C4-2B (cell line): ENCODE results near the gene UBA1.

Experiments
- ZFX ChIP-seq: fragments of 450-650 bp; IDR thresholded peaks from 2 replicates; pipeline ENCODE4 v1.6.1; 2017
- TF ChIP-seq, protein P1 (sequence below): fragments of 450-650 bp; conservative IDR thresholded peaks from 2 replicates; pipeline ENCODE4 v1.5.1; 2017; ENCODE audit warnings: mild to moderate bottlenecking

DNA sequence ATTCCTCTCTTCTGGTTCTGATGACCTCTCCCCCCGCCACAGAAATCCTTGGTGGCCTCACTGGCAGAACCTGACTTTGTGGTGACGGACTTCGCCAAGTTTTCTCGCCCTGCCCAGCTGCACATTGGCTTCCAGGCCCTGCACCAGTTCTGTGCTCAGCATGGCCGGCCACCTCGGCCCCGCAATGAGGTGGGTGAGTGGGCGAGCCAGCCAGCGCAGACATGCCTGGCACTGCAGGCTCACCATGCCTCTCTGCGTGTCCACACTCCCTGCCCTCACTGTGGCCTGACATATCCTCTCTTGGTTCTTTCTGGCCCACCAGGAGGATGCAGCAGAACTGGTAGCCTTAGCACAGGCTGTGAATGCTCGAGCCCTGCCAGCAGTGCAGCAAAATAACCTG, 8.7 kb downstream of the UBA1 start:
- TF ChIP-seq, protein P1, sequence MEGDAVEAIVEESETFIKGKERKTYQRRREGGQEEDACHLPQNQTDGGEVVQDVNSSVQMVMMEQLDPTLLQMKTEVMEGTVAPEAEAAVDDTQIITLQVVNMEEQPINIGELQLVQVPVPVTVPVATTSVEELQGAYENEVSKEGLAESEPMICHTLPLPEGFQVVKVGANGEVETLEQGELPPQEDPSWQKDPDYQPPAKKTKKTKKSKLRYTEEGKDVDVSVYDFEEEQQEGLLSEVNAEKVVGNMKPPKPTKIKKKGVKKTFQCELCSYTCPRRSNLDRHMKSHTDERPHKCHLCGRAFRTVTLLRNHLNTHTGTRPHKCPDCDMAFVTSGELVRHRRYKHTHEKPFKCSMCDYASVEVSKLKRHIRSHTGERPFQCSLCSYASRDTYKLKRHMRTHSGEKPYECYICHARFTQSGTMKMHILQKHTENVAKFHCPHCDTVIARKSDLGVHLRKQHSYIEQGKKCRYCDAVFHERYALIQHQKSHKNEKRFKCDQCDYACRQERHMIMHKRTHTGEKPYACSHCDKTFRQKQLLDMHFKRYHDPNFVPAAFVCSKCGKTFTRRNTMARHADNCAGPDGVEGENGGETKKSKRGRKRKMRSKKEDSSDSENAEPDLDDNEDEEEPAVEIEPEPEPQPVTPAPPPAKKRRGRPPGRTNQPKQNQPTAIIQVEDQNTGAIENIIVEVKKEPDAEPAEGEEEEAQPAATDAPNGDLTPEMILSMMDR: no peak
- TF ChIP-seq ZFX: no peak
